Measurements from ENCODE around the gene PLCB4.

GRCh38 chr20:9021699-9022098 lies 47.2 kb upstream of the PLCB4 start:
- no peak for TF ChIP-seq POLR2AphosphoS5 (IDR thresholded peaks at IDR 0.05; ENCODE audit: low read depth, low read length)
- no peak for TF ChIP-seq REST (IDR thresholded peaks at IDR 0.05; ENCODE audit: insufficient read depth in 1 of 2, low read depth in 2 of 2, low read length in 2 of 2)
- TF ChIP-seq SIN3A (IDR thresholded peaks at IDR 0.05; ENCODE audit: borderline replicate concordance, insufficient read depth, low read length) = no peak
- no peak for TF ChIP-seq FOXP2 (optimal IDR thresholded peaks at IDR 0.05; ENCODE audit: borderline replicate concordance, extremely low read depth, extremely low read length, insufficient read depth)
- no peak for TF ChIP-seq TAF1 (IDR thresholded peaks at IDR 0.05; ENCODE audit: borderline replicate concordance, insufficient read depth, low read length)

Measured in PFSK-1 (cell line).